Panc1 (cell line): Measurements from ENCODE around the gene TMEM191C. TPM values are rescaled to one million over a fixed set of nuclear protein-coding genes. Genes with fewer than 3 reads are reported as not detected.
A peak's percentile ranks its signal among the peaks of the same experiment; 100 is the strongest.
"Not testable (repeated sequence)": the region's sequence is repeated elsewhere in the genome, so short reads cannot be mapped to it uniquely, and the experiment has no call there.

Experiments used
- ATAC-seq: fragments of 200-7000 bp; cut with Tn5 transposase; 2 replicates; pipeline ENCODE4 v1.9.1; 2020; ENCODE audit warnings: mild to moderate bottlenecking, moderate library complexity
- BruUV-seq: library from RNA; stranded (reverse); fragments of 400-500 nt; replicated peaks from 2 replicates; lab custom pipeline; 2021; lab: Mats Ljungman, UMichigan
- CTCF ChIA-PET: fragments of 300-600 bp; sonication (Branson Sonifier 250); formaldehyde crosslinking; loops from one replicate; lab custom pipeline; 2022; ENCODE audit warnings: antibody characterized with exemption; lab: Charles Lee
- POLR2A ChIA-PET: fragments of 300-600 bp; sonication (Branson Sonifier 250); formaldehyde crosslinking; loops from one replicate; lab custom pipeline; 2022; ENCODE audit warnings: antibody characterized with exemption; lab: Charles Lee
- DNase-seq: peaks from one replicate; pipeline ENCODE4 v3.0.0-alpha.2; 2010; ENCODE audit warnings: low read depth, low spot score
- H3K27ac ChIP-seq: 2 replicates; pipeline ENCODE4 v1.5.1; 2011; ENCODE audit warnings: mild to moderate bottlenecking, low read length, inconsistent platforms
- H3K27me3 ChIP-seq: fragments of 200-500 bp; sonication (Bioruptor generic); 2 replicates; pipeline ENCODE4 v1.6.0; 2014; ENCODE audit warnings: low read length, inconsistent platforms; ENCODE audit not compliant: control insufficient read depth, insufficient read depth
- H3K36me3 ChIP-seq: fragments of 200-500 bp; sonication (Bioruptor generic); 2 replicates; pipeline ENCODE4 v1.5.1; 2014; ENCODE audit warnings: inconsistent platforms, mild to moderate bottlenecking, low read length, moderate library complexity; ENCODE audit not compliant: control insufficient read depth, insufficient read depth
- H3K4me1 ChIP-seq: 2 replicates; pipeline ENCODE4 v1.5.1; 2011; ENCODE audit warnings: inconsistent platforms, mild to moderate bottlenecking, low read length, moderate library complexity; ENCODE audit not compliant: control insufficient read depth, insufficient read depth
- H3K4me3 ChIP-seq, 2 experiments: 2 replicates each; pipeline ENCODE4 v1.5.1; 2011 to 2012; ENCODE audit warnings: low read depth in 2 of 2, low read length in 2 of 2, mild to moderate bottlenecking in 2 of 2, inconsistent platforms in 1 of 2, moderate library complexity in 1 of 2
- H3K9me3 ChIP-seq: fragments of 200-500 bp; sonication (Bioruptor generic); 2 replicates; pipeline ENCODE4 v1.5.1; 2014; ENCODE audit warnings: low read depth, mild to moderate bottlenecking, inconsistent platforms, low read length, moderate library complexity; ENCODE audit not compliant: control insufficient read depth, insufficient read depth
- CTCF ChIP-seq: fragments of 450-650 bp; IDR thresholded peaks from 2 replicates; pipeline ENCODE4 v1.5.1; 2017; ENCODE audit warnings: mild to moderate bottlenecking
- POLR2AphosphoS5 ChIP-seq: IDR thresholded peaks from 2 replicates; pipeline ENCODE4 v1.6.1; 2012; ENCODE audit warnings: mild to moderate bottlenecking, low read depth, low read length, moderate library complexity
- SIN3A ChIP-seq: IDR thresholded peaks from 2 replicates; pipeline ENCODE4 v1.6.1; 2012; ENCODE audit warnings: low read depth, mild to moderate bottlenecking, low read length, moderate library complexity, borderline replicate concordance; ENCODE audit not compliant: insufficient read depth
- TCF7L2 ChIP-seq: IDR thresholded peaks from 2 replicates; pipeline ENCODE4 v1.6.1; 2011; ENCODE audit warnings: mild to moderate bottlenecking, low read depth, low read length, inconsistent platforms
- in situ Hi-C: cut with HindIII; loops from 2 replicates; pipeline ENCODE4 v1.10.0; 2016; ENCODE audit warnings: low sequenced_read_pairs, low pct_unique_long_range_greater_than_20kb
- intact Hi-C: fragments of 100-400 bp; cut with micrococcal nuclease; formaldehyde crosslinking; loops from one replicate; pipeline ENCODE4 v1.10.0; 2022; ENCODE audit not compliant: unreplicated experiment
- total RNA-seq: library from RNA; stranded (reverse); gene quantifications from one replicate; pipeline ENCODE4 v1.2.1, GENCODE V29; 2021; ENCODE audit not compliant: unreplicated experiment
- TF ChIP-seq, protein P1 (sequence below), 2 experiments: IDR thresholded peaks; 2 replicates each; pipeline ENCODE4 v1.6.1; 2011 to 2012; ENCODE audit warnings: low read depth in 2 of 2, control low read depth in 1 of 2, low read length in 1 of 2, mild to moderate bottlenecking in 1 of 2, moderate library complexity in 1 of 2; ENCODE audit not compliant: insufficient read depth in 1 of 2

Gene TMEM191C
- total RNA-seq, 1 experiment from 2014 or later, result 2.9 TPM

- CTCF ChIA-PET, result no interaction called here
- no peaks in the 10 kb centered on the region for H3K9me3 ChIP-seq
- peaks cover 12% of the 10 kb centered on the region for H3K4me1 ChIP-seq
- H3K4me3 ChIP-seq, result no peak overlapping the region
- no peaks in the 10 kb centered on the region for H3K36me3 ChIP-seq
- H3K27me3 ChIP-seq, result no peaks in the 10 kb centered on the region
- no peak for DNase-seq
- intact Hi-C loops, result no loop called here
- H3K27ac ChIP-seq, result no peak overlapping the region
- no TSS peak for BruUV-seq
- POLR2A ChIA-PET, result no interaction called here
- in situ Hi-C loops, result no loop called here
- no peak for ATAC-seq
- TF ChIP-seq SIN3A, result no peak
These were observed 15.4 kb upstream of the TMEM191C start for GRCh38 chr22:21451545-21452520.

GRCh38 chr22:21452666-21453065 lies 14.5 kb upstream of the TMEM191C start:
- H3K4me1 ChIP-seq, result peaks cover 18% of the 10 kb centered on the region
- ATAC-seq, CTCF ChIA-PET, H3K27me3 ChIP-seq, H3K4me3 ChIP-seq, POLR2A ChIA-PET, H3K27ac ChIP-seq, DNase-seq, intact Hi-C loops, BruUV-seq, H3K9me3 ChIP-seq, H3K36me3 ChIP-seq, in situ Hi-C loops: not testable (repeated sequence)

GRCh38 chr22:21454998-21455333 lies 12.2 kb upstream of the TMEM191C start:
- DNase-seq, CTCF ChIA-PET, ATAC-seq, POLR2A ChIA-PET, H3K4me3 ChIP-seq, H3K27ac ChIP-seq, H3K27me3 ChIP-seq, BruUV-seq, H3K36me3 ChIP-seq, in situ Hi-C loops, intact Hi-C loops, H3K9me3 ChIP-seq: not testable (repeated sequence)
- H3K4me1 ChIP-seq, result peaks cover 18% of the 10 kb centered on the region

GRCh38 chr22:21455334-21456089 lies 11.7 kb upstream of the TMEM191C start:
- no peaks in the 10 kb centered on the region for H3K36me3 ChIP-seq
- TF ChIP-seq, protein P1, sequence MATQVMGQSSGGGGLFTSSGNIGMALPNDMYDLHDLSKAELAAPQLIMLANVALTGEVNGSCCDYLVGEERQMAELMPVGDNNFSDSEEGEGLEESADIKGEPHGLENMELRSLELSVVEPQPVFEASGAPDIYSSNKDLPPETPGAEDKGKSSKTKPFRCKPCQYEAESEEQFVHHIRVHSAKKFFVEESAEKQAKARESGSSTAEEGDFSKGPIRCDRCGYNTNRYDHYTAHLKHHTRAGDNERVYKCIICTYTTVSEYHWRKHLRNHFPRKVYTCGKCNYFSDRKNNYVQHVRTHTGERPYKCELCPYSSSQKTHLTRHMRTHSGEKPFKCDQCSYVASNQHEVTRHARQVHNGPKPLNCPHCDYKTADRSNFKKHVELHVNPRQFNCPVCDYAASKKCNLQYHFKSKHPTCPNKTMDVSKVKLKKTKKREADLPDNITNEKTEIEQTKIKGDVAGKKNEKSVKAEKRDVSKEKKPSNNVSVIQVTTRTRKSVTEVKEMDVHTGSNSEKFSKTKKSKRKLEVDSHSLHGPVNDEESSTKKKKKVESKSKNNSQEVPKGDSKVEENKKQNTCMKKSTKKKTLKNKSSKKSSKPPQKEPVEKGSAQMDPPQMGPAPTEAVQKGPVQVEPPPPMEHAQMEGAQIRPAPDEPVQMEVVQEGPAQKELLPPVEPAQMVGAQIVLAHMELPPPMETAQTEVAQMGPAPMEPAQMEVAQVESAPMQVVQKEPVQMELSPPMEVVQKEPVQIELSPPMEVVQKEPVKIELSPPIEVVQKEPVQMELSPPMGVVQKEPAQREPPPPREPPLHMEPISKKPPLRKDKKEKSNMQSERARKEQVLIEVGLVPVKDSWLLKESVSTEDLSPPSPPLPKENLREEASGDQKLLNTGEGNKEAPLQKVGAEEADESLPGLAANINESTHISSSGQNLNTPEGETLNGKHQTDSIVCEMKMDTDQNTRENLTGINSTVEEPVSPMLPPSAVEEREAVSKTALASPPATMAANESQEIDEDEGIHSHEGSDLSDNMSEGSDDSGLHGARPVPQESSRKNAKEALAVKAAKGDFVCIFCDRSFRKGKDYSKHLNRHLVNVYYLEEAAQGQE (IDR thresholded peaks at IDR 0.05; ENCODE audit: insufficient read depth in 1 of 2, low read depth in 2 of 2, low read length in 1 of 2), result no peak
- no peak for TF ChIP-seq TCF7L2
- no peak for TF ChIP-seq SIN3A
- no peak for TF ChIP-seq POLR2AphosphoS5
- no peak for TF ChIP-seq CTCF
- peaks cover 18% of the 10 kb centered on the region for H3K4me1 ChIP-seq
- CTCF ChIA-PET, result no interaction called here
- H3K9me3 ChIP-seq, result no peaks in the 10 kb centered on the region
- ATAC-seq (peak; percentile 11; the same call in 1 of the 2 replicates), DNase-seq (no peak)
- BruUV-seq, result no TSS peak
- intact Hi-C loops (no loop called here), in situ Hi-C loops (no loop called here)
- POLR2A ChIA-PET, result no interaction called here
- no peak overlapping the region for H3K4me3 ChIP-seq
- H3K27ac ChIP-seq, result no peak overlapping the region
- no peaks in the 10 kb centered on the region for H3K27me3 ChIP-seq
